C1 segment of cervical spinal cord (tissue), 14 donors: ENCODE data around the gene CRB2.
A peak's percentile ranks its signal among the peaks of the same experiment; 100 is the strongest.

Experiments
- DNase-seq, 14 donors: peaks; one replicate each; lab custom pipeline; 2025; lab: John Stamatoyannopoulos, UW

Gene CRB2

DNA sequence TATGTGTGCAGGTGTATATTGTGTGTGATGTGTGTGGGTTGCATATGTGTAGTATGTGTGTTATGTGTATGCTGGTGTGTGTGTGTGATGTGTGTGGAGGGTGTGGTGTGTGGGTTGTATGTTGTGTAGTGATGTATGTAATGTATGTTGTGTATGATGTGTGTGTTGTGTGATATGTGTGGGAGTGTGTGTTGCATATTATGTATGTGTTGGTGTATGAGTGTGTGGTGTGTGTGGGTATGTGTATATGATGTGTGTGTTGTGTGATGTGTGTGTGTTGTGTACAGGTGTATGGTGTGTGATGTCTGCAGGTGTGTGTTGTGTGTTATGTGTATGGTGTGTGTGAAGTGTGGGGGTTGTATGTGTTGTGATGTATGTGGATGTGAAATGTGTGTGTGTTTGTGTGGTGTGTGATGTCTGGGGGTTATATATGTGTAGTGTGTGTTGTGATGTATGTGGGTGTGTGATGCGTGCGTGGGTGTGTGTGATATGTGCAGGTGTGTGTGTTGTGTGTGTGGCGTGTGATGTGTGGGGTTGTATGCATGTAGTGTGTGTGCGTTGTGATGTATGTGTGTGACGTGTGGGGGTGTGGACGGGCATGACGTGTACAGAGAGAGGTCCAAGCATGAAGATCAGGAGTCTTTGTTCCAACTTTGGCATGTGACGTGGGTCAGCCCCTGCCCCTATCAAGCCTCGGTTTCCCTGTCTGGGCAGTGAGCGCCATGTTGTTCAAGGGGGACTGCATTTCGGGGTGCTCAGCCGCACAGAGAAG lies 8.5 kb upstream of the CRB2 start:
- DNase-seq: no peak

DNA sequence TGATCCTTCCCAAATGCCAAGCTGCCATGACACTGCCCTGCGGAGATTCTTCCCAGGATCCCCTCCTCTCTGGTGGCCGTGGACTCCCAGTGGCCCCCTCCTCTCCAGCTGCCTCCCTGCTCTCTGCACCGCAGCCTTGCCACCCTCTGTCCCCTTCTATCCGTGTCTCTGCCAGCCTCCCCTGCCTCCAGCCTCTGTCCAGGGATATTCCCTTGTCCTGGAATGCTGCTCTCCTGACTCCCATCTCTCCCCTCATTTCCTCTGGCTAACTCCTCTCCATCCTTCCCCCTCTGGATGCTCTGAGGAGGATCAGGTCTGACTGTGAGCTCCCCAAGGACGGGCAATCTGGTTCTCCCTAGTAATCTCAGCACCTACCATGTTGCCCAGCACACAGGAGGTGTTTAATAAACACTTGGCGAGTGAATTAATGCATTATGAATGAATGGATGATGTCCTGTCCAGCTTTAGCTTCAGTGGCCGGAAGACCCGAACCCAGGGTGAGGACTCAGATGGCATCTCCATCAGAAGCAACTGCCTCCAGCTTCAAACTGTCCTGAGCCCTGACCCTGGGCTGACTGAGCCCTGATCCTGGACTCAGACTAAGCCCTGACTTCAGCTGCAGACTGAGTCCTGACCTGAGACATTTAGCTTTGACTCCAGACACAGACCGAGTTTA lies 7.5 kb upstream of the CRB2 start:
- no peak for DNase-seq

DNA sequence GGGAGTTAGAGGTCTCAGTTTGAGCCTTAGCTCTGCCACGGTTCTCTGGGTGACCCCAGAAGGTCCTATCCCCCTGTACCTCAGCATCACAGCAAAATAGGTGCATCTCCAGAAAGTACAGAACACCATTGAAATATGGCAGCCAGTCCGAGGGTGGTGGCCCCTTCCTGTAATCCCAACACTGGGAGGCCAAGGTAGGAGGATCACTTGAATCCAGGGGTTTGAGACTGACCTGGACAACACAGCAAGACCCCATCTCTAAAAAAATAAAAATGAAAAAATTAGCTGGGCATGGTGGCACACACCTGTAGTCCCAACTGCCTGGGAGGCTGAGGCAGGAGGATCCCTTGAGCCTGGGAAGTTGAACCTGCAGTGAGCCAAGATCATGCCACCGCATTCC lies 7.0 kb upstream of the CRB2 start:
- DNase-seq: no peak

DNA sequence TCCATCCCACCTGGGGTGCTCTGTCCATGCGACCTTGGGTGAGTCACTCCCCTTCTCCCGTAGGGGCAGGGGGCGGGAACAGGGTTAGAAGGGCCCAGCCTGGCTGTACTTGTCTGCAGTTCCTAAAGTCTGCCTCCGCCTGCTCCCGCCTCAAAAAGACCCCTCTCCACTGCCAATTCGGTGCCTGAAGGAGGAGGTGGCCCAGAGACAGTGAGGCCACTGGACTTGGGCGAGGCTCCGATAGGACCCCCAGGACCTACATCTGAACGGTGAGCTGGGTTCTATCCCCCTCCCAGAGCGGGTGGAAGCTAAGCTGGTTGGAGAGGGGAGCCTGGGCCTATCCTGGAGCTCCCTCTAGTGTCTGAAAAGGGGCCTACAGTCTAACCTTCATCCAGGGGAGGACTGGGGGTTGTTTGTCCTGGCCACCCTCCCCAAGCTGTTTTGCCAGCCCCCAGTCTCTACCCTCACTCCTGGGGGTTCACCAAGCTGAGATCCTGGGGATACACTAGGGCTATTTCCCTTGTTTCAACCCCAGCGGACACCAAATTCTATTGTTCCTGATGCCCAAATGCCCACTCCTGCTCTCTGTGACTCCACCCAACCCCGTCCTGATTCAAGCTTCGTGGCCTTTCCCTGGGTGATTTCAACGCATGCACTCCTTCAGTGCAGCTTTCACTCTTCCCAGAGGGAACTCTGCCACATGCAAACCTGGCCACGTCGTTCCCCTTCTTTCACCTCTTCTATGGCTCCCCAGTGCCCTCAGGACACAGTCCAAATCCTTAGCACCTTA lies 6.1 kb upstream of the CRB2 start:
- DNase-seq: peak in 7 of 14 donors; percentile 17 to 58 (median 30)

DNA sequence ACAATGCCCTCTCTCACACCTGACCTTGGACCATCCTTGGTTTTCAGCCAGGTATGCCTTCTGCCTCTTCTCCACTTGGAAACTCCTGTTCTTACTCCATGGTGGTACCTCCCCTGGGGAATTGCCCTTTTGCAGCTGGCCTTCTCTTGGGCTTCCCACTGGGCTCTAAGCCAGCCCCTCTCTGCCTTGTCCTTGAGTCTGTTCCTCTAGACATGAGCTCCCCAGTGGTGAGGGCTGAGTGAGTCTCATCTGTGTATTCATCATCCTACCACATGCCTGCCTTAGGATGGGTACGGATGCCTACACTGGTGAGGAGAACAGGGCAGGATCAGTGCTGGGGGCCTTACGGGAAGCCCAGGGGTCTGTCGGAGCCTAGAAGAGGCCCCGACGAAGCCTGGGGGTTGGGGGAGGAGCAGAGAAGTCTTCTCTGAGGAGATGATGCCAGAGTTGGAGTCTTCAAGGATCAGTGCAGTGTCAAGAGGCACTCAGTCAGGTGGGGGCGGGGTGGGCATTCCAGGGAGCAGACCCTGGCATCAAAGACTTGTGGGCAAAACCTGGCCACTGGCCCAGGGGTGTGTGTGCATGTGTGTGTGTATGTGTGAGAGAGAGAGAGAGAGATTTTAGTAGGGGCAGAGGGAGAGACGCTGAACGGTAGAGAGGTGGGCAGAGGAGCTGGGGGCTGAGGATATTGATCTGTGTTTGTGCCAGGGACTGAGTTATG lies 5.2 kb upstream of the CRB2 start:
- DNase-seq: no peak

DNA sequence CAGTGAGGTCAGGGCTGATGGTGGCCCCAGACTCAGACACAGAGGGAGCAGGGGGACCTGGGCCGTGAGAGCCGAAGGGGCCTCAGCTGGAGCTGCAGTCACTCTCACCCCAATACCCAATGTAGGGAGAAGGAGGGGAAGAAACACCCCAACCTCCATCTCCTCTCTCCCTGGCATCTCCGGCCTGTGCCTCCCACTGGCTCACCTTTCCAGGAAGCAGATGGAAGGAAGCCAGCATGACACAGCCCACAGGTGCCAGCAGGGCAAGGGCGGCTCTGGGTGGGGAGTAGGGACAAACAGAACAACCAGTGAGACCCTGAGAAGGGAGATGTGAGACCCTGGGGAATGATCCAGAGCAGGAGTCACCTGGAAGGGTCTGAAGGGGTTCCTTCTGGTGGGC lies 3.0 kb upstream of the CRB2 start:
- no peak for DNase-seq

DNA sequence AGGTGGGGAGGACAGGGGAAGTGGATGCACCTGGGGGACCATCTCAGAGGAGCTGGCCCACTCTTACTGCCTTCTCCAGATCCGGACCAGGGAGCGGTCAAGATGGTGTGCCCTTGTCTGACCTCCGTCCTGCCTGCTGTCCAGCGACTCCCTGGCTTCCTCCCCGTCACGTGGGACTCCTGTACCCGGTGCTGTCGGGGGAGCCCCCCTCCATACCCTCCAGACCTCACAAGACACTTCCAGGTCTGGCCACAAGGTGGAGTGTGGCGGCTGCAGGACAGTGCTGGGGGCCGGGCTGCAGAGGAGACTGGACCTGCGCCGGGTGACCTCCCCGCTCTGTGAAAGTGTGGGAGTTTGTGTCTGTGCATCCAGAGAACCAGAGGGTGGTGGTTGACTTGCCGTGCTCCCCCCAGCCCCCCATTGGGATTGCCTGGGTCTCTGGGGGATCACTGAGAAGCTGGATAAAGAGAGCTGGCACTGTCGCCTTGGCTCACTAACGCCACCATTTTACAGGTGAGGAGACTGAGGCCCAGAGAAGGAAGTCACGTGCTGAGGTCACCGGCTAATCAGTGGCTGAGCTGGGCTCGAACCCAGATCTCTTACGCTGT lies 1.9 kb upstream of the CRB2 start:
- DNase-seq: peak in 12 of 14 donors; percentile 11 to 72 (median 44)

DNA sequence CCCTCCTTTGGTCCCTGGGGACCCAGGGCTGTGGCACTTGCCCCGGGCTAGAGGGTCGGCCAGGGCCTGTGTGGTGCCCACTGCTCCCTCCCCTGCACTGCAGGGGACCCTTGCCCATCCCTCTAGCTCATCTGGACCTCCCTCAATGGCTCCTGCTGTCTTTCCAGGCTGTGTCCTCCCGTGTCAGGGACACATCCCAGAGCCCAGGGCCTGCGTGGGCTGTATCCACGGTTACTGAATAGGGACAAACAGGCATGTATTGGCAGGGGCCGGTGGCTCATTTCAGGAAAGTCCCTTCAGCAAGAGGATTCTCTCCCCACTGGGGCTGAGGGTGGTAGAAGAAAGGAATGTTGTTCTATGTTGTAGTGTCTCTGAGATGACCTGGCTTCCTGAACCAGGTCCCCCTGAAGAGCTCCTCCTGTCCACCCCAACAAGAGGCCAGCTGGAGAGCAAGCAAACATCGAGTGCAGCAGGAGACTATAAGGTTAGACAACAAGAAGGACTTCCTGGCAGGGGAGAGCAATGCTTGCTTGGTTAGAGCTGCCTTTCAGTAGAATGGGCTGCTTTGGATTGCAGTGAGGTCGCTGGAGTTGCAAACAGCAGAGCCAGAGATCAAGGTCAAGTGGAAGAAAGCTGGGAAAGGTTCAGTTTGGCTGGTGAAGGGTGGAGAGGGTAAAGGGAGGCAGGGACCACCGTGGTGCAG lies 1.0 kb upstream of the CRB2 start:
- peak in 9 of 14 donors; percentile 22 to 71 (median 32) for DNase-seq

DNA sequence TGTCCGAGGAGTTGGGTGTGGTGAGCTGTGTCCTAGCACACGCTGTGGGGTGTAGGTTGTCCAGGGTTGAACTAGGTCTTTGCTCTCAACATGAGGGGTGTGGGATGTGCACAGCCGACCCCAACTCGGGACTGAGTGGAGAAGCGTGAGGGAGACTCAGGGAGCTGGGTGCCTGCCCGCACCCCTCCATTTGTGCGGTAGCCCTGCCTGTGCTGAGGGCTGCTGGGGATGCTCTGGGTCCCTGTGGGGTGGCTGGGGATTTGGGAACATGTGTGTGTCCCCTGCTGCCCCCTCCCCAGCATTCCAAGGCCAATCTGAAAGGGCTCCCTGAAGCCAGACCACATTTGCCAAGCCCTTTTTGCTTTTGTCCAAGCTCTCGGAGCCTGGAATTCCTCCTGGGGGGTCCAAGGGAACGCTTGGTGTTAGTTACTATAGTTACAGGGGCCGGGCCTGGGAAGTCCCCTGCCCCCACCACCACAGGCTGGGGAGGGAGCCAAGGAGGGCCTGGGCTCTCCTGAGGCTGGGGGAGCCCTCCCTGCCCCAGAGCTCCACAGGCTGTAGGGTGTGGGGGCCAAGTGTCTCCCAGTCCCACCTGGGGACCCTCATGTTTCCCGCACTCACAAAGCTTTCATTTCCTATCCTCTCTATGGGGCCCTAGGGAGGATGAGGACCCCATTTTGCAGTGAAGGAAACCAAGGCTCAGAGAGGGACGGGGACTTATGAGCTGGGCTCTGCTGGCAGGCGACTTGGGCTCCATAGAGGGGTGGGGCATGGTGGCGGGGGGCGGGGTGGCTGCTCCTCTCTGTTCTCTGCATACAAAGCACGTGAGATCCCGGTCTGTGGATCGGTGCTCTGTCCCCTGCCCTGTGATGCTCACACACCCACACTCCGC lies 1.1 kb downstream of the CRB2 start:
- DNase-seq: peak in 5 of 14 donors; percentile 37 to 59 (median 41)

DNA sequence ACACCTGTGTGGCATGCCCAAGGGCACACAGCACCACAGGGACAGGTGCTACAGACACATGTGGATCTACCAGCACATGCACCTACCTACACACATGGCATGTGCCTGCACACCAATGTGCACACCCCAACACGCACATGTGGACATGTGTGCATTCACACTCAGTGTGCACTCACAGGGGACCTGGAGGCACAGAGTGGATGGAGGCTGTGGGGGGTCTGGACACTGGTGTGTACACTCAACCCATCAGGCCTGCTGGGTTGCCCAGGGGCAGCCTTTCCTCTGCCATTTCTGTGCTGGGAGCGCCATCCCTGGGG lies 1.7 kb downstream of the CRB2 start:
- peak in 1 of 14 donors; percentile 49 for DNase-seq

DNA sequence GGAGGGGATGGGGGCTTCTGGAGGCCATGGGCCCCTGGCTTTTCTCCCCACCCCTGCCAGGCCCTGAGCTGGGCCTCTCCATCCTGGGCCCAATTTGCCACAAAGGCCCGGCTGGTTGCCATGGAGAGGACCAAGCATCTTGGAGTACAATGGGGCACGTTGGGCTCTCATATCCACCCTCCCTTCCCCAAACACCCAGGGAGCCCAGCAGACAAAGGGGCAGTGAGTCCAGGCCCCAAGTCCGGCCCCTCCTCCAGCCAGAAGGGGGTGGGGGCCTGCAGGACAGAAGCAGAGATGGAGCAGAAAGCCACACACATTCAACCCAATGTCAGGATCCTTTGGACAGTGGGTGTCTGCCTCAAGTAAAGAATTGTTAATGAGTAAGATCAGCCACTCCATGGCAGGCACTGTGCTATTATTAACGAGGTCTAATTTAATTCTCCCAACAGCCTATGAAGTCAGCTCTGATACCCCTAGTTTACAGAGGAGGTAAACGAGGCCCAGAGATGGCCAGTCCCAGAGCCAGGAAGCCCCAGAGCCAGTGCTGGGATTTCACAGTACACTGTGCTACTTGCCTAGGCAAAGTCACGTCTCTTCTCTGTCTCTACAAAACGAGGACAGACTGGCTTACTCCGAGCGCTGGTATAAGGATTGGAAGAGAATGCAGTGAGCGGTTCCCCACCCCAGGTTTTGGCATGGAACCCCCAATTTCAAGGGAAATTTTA lies 2.3 kb downstream of the CRB2 start:
- DNase-seq: peak in 12 of 14 donors; percentile 11 to 80 (median 56)

DNA sequence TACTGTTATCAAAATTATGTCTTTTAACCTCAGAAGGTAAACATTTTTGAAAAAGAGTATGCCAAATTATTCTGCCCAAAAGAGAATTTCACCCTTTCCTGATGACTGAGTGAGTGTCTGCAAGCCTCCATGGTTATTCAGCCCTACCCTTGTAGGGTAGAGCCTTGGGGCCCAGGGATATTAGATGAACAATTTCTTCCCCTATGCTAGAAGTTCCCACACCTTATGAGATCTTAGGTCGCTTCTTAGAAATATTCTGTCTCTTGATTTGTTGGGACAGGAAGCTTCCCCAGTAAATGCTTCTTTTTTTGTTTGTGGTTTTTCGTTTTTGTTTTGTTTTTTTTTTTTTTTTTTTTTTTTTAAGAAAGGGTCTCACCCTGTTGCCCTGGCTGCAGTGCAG lies 3.1 kb downstream of the CRB2 start:
- DNase-seq: no peak

DNA sequence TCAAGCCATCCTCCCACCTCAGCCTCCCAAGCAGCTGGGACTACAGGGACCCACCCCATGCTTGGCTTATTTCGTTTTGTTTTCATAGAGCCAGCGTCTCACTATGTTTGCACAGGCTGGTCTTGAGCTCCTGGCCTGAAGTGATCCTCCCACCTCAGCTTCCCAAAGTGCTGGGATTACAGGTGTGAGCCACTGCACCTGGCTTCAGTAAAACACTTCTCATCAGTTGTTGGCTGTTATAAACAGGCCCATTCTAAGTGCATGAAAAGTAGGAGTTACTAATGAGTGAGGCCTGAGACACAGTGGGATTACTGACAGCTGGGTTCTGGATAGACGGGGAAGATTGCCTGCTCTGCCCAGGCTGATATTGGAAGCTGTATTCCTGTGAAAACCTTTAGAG lies 3.5 kb downstream of the CRB2 start:
- DNase-seq: no peak

DNA sequence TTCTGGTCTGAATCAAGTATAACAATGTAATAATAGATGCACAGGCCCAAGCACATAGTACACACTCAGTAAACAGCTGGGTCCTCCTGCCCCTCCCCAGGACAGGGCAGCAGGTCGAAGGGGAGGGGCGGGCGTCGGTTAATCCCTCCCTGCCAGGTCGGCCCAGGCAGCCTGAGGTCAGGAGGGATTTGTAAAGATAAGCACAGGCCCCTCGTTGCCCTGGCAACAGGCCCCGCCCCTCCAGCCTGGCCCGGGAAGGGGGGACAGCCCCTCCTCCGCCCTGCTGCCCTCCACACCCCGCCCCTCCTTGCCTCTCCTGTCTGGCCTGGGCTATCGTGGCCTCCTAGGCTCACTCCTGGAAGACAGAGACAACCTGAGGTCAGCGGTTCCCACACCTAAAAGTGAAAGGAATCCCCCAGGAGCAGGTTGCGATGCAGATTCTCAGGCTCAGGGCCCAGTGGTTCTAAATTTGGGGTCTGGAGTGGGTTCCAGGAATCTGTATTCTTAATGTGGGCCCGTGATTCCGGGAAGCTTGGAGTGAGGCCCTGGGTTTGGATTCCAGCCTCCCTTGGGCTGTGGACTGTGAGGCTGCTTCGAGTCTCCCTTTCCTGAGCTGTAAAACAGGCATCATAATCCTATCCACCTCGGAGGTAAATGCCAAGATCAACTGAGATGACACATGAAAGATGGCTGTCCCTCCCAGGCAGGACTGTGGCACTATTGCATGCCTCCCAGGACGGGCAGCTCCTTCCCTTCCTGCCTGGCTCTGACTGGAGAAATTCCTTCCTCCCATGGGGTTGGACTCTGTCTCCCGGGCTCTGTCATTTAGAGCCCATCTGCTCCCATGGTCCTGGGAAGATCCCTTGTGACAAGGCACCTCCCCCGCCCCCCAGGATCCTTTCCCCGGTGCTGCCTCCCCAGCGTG lies 4.4 kb downstream of the CRB2 start:
- no peak for DNase-seq

DNA sequence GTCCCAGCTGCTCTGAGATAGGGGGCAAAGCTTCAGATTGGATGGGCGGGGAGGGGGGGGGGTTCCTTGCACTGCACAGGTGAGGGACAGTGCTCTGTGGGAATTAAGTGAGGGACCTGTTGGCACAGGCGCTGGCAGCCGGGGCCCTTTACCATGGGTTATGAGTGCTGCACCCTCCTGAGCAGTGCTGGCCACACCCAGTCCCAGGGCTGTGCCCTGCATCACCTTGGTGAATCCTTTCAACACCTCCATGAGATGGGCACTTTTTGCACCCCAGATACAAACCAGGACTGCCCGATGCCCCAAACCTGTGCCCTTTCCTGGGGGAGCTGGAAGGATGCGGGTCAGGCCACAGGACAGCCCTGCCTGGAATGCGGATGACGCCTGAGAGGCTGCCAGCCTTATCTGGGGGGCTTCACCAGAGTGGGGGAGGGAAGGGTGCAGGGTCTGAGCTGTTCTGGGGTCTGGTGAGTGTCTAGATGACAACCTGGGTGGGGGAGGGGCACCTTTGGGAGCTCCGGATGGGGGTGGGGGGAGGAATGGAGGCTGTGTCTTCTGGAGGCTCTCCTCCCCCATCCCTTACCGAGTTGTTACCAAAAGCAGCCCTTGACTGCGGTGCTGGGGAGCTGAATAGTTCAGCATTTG lies 5.2 kb downstream of the CRB2 start:
- no peak for DNase-seq

DNA sequence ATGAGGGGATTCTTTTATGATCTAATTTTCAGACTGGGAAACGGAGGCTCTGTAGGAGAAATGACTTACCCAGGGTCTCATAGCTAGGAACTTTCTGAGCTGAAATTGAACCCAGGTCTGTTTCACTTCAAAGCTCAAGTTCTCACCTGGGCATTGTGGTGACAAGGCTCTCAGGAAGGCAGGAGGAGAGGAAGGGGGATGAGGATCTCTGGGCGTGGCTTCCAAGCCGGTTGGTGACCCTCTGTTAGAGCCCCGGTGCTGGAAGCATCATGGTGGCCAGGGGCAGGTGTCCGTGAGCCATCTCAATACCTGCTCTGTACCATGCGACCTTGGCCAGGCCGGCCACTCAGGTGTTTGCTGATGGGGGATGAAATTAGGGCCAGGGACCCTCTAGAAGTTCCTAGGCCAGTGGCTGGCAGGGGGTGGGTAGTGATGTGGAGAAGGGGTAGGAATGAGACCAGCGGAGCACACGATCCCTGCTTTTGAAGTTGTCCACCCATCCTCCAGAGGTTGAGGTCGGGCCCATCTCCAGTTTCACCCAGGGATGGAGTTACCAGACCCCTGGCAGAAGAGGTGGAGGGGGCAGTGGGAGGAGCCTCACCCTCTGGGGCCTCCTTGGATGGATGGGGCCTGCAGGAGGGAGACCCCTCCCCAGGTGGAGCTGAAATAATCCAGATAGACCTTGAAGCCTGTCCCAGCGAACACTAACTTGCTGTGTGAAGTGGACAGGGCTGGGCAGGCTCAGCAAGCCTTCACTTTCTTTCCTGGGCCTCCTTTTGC lies 5.9 kb downstream of the CRB2 start:
- no peak for DNase-seq

DNA sequence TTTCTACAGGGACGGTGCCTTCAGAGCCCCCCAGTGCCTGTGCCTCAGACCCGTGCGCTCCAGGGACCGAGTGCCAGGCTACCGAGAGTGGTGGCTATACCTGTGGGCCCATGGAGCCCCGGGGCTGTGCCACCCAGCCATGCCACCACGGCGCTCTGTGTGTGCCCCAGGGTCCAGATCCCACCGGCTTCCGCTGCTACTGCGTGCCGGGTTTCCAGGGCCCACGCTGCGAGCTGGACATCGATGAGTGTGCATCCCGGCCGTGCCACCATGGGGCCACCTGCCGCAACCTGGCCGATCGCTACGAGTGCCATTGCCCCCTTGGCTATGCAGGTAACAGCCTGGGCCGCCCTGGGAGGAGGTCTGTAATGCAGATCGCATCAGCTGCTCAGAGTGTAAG lies 6.9 kb downstream of the CRB2 start:
- DNase-seq: no peak
